Central memory CD8-positive, alpha-beta T cell (primary cell): ENCODE results near the gene PTPN2.
"Not testable (repeated sequence)": the region's sequence is repeated elsewhere in the genome, so short reads cannot be mapped to it uniquely, and the experiment has no call there.

Experiments
- ATAC-seq: fragments of 150-1000 bp; cut with Tn5 transposase; replicated peaks from 2 replicates; pipeline ENCODE4 v1.10.0; 2022; ENCODE audit warnings: mild to moderate bottlenecking, moderate FRiP score, moderate number of reproducible peaks; ENCODE audit not compliant: poor library complexity, severe bottlenecking; ENCODE audit errors: extremely low read depth
- DNase-seq, 2 donors: peaks; one replicate each; pipeline ENCODE4 v3.0.0; 2021; ENCODE audit warnings: low spot score in 2 of 2
- H3K27ac Mint-ChIP-seq: one replicate; pipeline ENCODE4 v1.8.0; 2022; ENCODE audit warnings: low read depth, mild to moderate bottlenecking, moderate library complexity, mixed read lengths
- H3K27me3 Mint-ChIP-seq: one replicate; pipeline ENCODE4 v1.8.0; 2022; ENCODE audit warnings: mixed read lengths
- H3K36me3 Mint-ChIP-seq: one replicate; pipeline ENCODE4 v1.8.0; 2022; ENCODE audit warnings: mild to moderate bottlenecking, moderate library complexity, mixed read lengths; ENCODE audit not compliant: insufficient read depth
- H3K4me1 Mint-ChIP-seq: one replicate; pipeline ENCODE4 v1.8.0; 2022; ENCODE audit warnings: mixed read lengths
- H3K4me3 Mint-ChIP-seq: one replicate; pipeline ENCODE4 v1.8.0; 2022; ENCODE audit warnings: mild to moderate bottlenecking, moderate library complexity, mixed read lengths
- H3K9me3 Mint-ChIP-seq: one replicate; pipeline ENCODE4 v1.8.0; 2022; ENCODE audit warnings: mixed read lengths

Gene PTPN2

DNA sequence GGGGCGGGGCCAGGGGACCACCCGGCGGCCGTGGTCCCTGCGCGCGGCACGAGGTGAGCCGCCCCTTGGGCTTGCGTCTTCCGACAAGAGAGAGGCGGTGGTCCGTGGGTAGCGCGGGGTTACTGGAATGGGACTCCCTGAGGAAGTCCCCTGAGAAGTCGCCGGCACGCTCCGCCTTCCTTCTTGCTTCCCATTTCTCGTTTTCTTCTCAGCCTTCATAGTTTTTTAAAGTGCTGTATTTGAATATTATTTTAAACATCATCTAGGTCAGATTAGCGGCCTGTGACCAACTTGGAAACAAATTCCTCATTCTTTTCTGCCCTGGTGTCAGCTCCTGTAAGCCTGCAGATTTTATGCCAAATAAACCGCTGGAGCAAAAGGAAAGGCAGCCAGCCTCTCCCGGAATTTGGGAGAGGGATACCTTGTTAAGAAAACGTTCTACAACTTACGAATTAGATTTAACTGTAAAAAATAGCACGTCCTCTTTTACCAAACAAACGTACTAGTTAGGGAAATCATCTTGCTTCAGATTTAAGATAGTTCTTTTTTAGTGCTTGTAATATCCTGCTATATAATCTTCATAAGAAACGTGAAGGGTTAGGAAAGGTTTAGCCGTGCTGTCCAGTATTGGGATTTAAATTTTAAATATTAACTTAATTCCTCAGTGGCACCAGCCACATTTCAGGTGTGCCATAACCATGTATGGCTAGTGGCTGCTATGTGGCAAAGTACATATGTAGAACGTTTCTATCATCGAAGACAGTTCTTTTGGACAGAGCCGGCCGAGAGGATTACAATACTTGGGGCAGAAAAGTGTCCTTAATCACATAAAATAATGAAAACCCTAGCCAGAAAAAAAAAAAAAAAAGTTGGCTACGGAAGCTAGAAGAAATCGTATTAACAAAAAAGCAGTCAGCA, 628 bp upstream of the PTPN2 start:
- peak overlapping the region; percentile 91 for H3K27ac Mint-ChIP-seq
- no peaks in the 10 kb centered on the region for H3K9me3 Mint-ChIP-seq
- no peaks in the 10 kb centered on the region for H3K27me3 Mint-ChIP-seq
- H3K36me3 Mint-ChIP-seq = peaks cover 20% of the 10 kb centered on the region
- ATAC-seq (peak; percentile 24), DNase-seq (no peak)
- peaks cover 42% of the 10 kb centered on the region for H3K4me1 Mint-ChIP-seq
- H3K4me3 Mint-ChIP-seq = peak overlapping the region; percentile 87

DNA sequence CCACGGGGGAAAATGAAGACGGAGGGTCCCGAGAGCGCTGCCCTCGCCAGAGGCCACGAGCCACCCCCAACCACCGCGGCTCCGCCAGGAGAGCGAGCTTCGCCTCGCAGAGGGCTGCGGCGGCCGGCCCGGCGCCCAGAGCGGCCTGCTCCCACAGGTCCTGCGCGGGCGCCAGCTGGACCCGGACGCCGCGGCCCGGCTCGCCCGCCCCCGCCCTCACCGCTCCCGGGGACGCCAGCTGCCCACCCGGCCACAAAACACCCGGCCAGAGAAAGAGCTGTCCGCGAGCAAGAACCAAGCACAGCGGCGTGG, 709 bp downstream of the PTPN2 start:
- Mint-ChIP-seq H3K36me3 (peaks cover 20% of the 10 kb centered on the region), H3K27me3 (no peaks in the 10 kb centered on the region), H3K9me3 (no peaks in the 10 kb centered on the region), H3K27ac (peak overlapping the region; percentile 91), H3K4me1 (peaks cover 53% of the 10 kb centered on the region), H3K4me3 (peak overlapping the region; percentile 87)
- no peak for ATAC-seq
- peak; percentile 15 to 16 for DNase-seq

DNA sequence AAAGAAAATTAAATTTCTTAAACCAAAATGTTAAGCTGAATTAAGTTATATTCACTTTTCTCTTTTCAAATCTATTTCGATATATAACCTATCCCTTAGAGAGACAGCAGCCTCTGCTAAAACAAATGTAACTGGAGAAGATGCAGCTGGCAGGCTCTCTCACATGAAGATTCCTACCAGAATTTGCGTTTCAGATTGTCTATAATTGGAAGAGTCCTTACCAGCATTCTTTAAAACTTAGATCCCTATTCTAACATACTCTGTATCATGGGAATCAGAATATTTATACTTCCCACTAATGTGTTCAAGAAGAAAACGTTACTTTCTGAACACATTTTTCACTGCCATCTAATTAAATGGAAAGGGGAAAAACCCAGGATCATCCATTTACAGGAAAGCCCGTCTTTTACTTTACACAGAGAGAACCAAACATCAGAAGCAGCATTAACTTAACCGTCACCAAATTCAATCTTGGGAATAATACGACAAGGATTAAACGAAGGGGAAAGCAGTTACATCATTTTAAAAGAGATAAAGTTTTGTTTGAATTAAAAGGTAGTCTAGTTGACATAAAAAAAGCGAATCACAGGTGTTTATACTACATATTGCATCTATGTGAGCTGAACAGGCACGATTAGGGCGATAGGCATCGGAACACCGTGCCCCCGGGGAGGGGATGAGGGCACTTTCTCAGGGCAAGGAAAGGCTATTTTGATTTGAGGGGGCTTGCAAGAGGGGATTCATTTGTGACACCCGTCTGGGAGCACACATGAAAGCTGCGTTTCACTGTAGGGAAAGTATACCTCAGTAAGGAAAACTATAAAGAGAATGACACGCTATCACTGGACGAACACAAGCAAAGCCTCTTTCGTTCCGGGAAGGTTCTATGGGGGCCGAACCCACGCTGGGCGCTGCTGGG, 1.3 kb downstream of the PTPN2 start:
- DNase-seq (no peak), ATAC-seq (no peak)
- H3K4me1 Mint-ChIP-seq = peaks cover 58% of the 10 kb centered on the region

DNA sequence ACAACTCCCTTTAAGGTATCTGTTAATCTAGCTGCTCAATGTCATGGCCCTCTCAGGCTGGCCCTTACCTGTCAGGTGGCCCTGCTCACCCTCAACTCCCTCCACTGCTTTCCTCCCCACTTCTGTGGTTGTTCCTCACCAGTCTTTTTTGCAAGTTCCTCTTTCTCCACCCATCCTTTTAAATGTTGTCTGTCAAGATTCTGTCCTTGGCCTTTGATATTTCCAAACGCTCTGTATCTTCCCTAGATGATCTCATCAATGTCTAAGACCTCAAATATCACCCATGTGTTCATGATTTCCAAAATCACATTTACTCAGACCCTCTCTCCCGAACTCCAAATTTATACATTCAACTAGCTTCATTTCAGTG, 3.5 kb downstream of the PTPN2 start:
- Mint-ChIP-seq H3K27me3 (no peaks in the 10 kb centered on the region), H3K4me1 (peaks cover 68% of the 10 kb centered on the region), H3K36me3 (peaks cover 25% of the 10 kb centered on the region), H3K9me3 (no peaks in the 10 kb centered on the region), H3K27ac (peak overlapping the region; percentile 2), H3K4me3 (peak overlapping the region; percentile 87)
- ATAC-seq (no peak), DNase-seq (no peak)

More for the DNA sequence above, 1.3 kb downstream of the PTPN2 start:
- Mint-ChIP-seq H3K36me3 (peaks cover 20% of the 10 kb centered on the region), H3K27ac (peak overlapping the region; percentile 91), H3K27me3 (no peaks in the 10 kb centered on the region), H3K4me3 (peak overlapping the region; percentile 87), H3K9me3 (no peaks in the 10 kb centered on the region)

DNA sequence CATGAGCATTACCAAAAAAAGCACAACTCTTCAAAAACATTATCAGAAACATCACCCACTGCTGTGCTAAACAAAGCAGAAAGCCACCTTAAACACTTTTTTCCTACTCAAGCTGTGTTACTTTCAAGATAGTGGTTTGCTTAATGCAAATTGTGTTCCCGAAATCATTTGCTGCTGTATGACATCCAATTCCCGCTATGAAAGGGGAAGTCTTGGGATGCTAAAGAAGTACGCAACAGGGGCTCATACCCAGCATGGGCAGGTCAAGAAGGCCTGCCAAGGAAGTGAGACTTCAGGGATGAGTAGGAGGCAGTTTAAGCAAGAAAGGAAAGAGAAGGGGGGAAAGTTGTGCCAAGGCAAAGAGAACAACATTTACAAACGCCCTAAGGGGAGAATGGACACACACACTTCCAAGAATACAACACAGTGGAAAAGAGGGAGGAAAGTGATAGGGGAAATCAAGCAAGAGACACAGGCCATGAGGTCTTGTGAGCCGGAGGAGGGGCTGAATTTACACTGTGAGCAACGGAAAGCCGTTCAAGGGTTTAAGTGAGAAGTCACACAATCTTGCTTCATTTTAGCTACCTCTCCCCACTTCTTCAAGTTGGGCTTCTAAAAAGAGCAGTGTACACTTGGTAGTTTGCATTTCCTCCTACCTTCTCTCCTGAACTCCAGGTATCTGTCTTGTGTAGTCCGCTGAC, 4.0 kb downstream of the PTPN2 start:
- no peak for DNase-seq
- Mint-ChIP-seq H3K36me3 (peaks cover 23% of the 10 kb centered on the region), H3K9me3 (no peaks in the 10 kb centered on the region), H3K4me3 (peak overlapping the region; percentile 87), H3K4me1 (peaks cover 71% of the 10 kb centered on the region), H3K27ac (peak overlapping the region; percentile 2), H3K27me3 (no peaks in the 10 kb centered on the region)
- ATAC-seq = no peak

DNA sequence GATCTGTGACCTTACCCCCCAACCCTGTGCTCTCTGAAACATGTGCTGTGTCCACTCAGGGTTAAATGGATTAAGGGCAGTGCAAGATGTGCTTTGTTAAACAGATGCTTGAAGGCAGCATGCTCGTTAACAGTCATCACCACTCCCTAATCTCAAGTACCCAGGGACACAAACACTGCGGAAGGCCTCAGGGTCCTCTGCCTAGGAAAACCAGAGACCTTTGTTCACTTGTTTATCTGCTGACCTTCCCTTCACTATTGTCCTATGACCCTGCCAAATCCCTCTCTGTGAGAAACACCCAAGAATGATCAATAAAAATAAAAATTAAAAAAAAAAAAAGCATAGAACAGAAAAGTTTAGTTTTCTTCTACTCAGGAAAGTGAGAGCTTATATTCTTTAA, 9.0 kb downstream of the PTPN2 start:
- peak overlapping the region; percentile 69 for H3K27ac Mint-ChIP-seq
- ATAC-seq, H3K4me3 Mint-ChIP-seq, H3K9me3 Mint-ChIP-seq, H3K27me3 Mint-ChIP-seq, H3K36me3 Mint-ChIP-seq, DNase-seq: not testable (repeated sequence)
- H3K4me1 Mint-ChIP-seq = peaks cover 40% of the 10 kb centered on the region

DNA sequence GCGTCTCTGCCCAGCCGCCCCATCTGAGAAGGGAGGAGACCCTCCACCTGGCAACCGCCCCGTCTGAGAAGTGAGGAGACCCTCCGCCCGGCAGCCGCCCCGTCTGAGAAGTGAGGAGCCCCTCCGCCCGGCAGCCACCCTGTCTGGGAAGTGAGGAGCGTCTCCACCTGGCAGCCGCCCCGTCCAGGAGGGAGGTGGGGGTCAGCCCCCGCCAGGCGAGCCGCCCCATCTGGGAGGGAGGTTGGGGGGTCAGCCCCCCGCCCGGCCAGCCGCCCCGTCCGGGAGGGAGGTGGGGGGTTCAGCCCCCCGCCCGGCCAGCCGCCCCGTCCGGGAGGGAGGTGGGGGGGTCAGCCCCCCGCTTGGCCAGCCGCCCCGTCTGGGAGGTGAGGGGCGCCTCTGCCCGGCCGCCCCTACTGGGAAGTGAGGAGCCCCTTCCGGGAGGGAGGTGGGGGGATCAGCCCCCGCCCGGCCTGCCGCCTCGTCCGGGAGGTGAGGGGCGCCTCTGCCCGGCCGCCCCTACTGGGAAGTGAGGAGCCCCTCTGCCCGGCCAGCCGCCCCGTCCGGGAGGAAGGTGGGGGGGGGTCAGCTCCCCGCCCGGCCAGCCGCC, 10.0 kb downstream of the PTPN2 start:
- peaks cover 34% of the 10 kb centered on the region for H3K4me1 Mint-ChIP-seq
- not testable (repeated sequence) for H3K9me3 Mint-ChIP-seq, DNase-seq, H3K4me3 Mint-ChIP-seq, H3K27ac Mint-ChIP-seq, H3K36me3 Mint-ChIP-seq, H3K27me3 Mint-ChIP-seq, ATAC-seq

DNA sequence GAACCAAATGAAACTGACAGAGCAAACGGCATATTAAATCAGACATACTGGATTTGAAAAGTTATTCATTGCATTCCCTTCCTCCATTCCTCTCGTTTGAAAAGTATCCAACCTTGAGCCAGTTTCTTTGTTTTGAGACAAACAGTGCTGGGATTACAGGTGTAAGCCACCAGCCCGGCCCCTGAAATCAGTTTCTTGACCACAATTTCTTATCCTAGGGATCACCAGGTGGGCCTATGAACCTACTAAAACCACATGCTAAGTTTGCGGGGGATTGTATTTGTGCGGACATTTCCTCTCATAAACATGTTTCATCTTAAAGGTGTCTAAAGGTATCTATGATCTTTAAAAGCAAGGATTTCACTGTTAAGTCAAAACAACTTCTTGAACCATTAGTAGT, 11.6 kb downstream of the PTPN2 start:
- DNase-seq (no peak), ATAC-seq (no peak)
- no peak overlapping the region for H3K27ac Mint-ChIP-seq
- peaks cover 30% of the 10 kb centered on the region for H3K4me1 Mint-ChIP-seq
- H3K27me3 Mint-ChIP-seq = no peaks in the 10 kb centered on the region
- no peak overlapping the region for H3K4me3 Mint-ChIP-seq
- no peaks in the 10 kb centered on the region for H3K9me3 Mint-ChIP-seq
- peaks cover 9% of the 10 kb centered on the region for H3K36me3 Mint-ChIP-seq

DNA sequence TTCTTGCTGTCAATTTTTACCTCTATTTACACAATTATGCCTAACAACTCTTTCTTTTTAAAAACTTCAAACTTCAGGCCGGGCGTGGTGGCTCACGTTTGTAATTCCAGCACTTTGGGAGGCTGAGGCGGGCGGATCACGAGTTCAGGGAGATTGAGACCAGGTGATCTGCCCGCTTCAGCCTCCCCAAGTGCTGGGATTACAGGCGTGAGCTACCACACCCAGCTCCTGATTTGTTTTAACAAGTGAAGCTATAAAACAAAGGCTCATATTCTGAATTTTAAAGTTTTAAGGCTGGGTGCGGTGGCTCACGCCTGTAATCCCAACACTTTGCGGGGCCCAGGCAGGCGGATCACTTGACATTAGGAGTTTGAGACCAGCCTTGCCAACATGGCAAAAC, 15.5 kb downstream of the PTPN2 start:
- no peak for ATAC-seq
- no peak overlapping the region for H3K27ac Mint-ChIP-seq
- peaks cover 25% of the 10 kb centered on the region for H3K4me1 Mint-ChIP-seq
- H3K27me3 Mint-ChIP-seq = no peaks in the 10 kb centered on the region
- no peak for DNase-seq
- no peak overlapping the region for H3K4me3 Mint-ChIP-seq
- no peaks in the 10 kb centered on the region for H3K9me3 Mint-ChIP-seq
- peaks cover 6% of the 10 kb centered on the region for H3K36me3 Mint-ChIP-seq

DNA sequence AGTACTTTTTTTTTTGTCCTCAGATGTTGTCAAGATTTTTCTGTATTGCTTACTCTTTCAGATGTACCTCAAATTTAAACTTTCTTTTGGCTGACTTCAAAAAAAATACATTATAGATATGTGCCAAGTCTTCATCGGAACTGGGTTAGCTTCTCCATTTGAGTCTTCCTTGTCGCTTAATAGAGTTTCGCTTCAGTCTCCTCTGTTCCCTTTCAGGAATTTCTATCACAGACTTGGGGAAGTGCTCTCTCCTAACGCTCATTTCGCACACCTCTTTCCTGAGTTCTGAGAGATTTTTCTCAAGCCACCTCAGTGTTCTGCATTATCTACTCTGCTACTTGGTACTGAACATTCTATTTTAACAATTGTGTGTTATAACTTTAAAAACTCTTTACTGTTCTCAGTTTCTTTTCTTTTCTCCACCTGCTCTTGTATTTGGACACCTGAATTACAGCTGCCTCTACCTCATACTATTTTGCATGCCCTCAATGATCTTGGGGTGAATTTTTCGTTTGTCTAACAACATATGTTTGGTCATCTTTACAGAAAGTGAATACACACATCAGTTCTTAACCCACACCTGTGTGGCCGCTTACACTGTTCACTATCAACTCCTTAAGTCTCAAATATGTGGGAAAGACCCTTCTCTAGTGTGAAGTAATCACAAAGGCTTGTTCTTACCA, 16.5 kb downstream of the PTPN2 start:
- no peak for DNase-seq
- Mint-ChIP-seq H3K4me3 (no peak overlapping the region), H3K36me3 (peaks cover 6% of the 10 kb centered on the region), H3K27ac (peak overlapping the region; percentile 4), H3K27me3 (no peaks in the 10 kb centered on the region), H3K9me3 (no peaks in the 10 kb centered on the region), H3K4me1 (peaks cover 35% of the 10 kb centered on the region)
- ATAC-seq = no peak

DNA sequence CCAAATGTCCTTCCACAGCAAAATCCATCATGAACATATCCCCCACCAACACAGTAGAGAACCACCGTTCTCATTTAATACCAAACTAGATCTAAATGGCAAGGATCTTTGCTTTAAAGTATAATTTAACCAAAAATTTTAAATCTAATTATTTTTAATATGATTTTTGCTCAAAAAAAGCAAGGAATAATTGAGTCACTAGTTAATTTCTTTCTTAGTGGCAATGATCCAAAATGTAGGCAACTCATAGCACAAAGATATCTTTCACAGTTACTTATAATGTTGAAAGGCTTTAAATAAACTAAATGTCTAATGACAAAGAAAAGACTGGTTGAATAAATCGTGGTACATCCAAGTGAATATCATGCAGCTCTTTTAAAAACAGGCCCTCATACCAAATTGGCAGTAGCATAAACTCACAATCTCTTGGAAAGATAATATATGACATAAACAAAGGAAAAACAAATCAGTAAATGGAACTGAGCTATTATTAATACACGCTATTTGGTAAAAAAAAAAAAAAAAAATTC, 20.3 kb downstream of the PTPN2 start:
- Mint-ChIP-seq H3K9me3 (no peaks in the 10 kb centered on the region), H3K4me1 (peaks cover 48% of the 10 kb centered on the region), H3K36me3 (peaks cover 6% of the 10 kb centered on the region), H3K27ac (peak overlapping the region; percentile 33), H3K4me3 (no peak overlapping the region), H3K27me3 (no peaks in the 10 kb centered on the region)
- ATAC-seq = no peak
- no peak for DNase-seq
